Measurements from ENCODE around the gene NFU1.
"Not testable (repeated sequence)": the region's sequence is repeated elsewhere in the genome, so short reads cannot be mapped to it uniquely, and the experiment has no call there.

GRCh38 chr2:69439499-69439898, 2.3 kb upstream of the NFU1 start:
- not testable (repeated sequence) for TF ChIP-seq JUN (IDR thresholded peaks at IDR 0.05; ENCODE audit: low read depth, low read length); CREB1 (IDR thresholded peaks at IDR 0.05); TAF1 (IDR thresholded peaks at IDR 0.05; ENCODE audit: low read depth, low read length); POLR2A (IDR thresholded peaks at IDR 0.05; ENCODE audit: control extremely low read depth in 1 of 2, low read depth in 2 of 2, low read length in 2 of 2); RBBP5 (IDR thresholded peaks at IDR 0.05; ENCODE audit: borderline replicate concordance, low read depth, low read length); YY1 (IDR thresholded peaks at IDR 0.05; ENCODE audit: low read depth, low read length)
